Keratinocyte (primary cell): ENCODE results near the gene N4BP2L1.

ENCODE experiments used
- EZH2 ChIP-seq: IDR thresholded peaks from one replicate; pipeline ENCODE4 v1.6.1; 2012; ENCODE audit warnings: inconsistent platforms, mild to moderate bottlenecking, low read length, moderate library complexity
- TF ChIP-seq, protein P1 (sequence below), 3 experiments: IDR thresholded peaks in 1 of 3; conservative IDR thresholded peaks in 1 of 3; optimal IDR thresholded peaks in 1 of 3; 2 replicates in 2 of 3; 3 replicates in 1 of 3; pipeline versions ENCODE3 to v1.5.1; 2011; ENCODE audit warnings: low read length in 3 of 3, mild to moderate bottlenecking in 3 of 3, moderate library complexity in 2 of 3, control low read depth in 1 of 3, inconsistent platforms in 1 of 3; ENCODE audit not compliant: insufficient read depth in 2 of 3; ENCODE audit errors: extremely low read depth in 1 of 3

- TF ChIP-seq, protein P1, sequence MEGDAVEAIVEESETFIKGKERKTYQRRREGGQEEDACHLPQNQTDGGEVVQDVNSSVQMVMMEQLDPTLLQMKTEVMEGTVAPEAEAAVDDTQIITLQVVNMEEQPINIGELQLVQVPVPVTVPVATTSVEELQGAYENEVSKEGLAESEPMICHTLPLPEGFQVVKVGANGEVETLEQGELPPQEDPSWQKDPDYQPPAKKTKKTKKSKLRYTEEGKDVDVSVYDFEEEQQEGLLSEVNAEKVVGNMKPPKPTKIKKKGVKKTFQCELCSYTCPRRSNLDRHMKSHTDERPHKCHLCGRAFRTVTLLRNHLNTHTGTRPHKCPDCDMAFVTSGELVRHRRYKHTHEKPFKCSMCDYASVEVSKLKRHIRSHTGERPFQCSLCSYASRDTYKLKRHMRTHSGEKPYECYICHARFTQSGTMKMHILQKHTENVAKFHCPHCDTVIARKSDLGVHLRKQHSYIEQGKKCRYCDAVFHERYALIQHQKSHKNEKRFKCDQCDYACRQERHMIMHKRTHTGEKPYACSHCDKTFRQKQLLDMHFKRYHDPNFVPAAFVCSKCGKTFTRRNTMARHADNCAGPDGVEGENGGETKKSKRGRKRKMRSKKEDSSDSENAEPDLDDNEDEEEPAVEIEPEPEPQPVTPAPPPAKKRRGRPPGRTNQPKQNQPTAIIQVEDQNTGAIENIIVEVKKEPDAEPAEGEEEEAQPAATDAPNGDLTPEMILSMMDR (optimal IDR thresholded peaks at IDR 0.05 in 1 of 3, IDR thresholded peaks at IDR 0.05 in 1 of 3, conservative IDR thresholded peaks at IDR 0.05 in 1 of 3; ENCODE audit: extremely low read depth in 1 of 3, insufficient read depth in 2 of 3, low read length in 3 of 3), result no peak
- TF ChIP-seq EZH2, result no peak
Observed at GRCh38 chr13:32407854-32408253, 20.1 kb downstream of the N4BP2L1 start.
